ENCODE results near the gene MDK. TPM values are rescaled to one million over a fixed set of nuclear protein-coding genes. Genes with fewer than 3 reads are reported as not detected.

The MDK gene
- total RNA-seq, 4 donors from 2014 or later, result 4.0 to 23.8 (median 8.1) TPM

DNA sequence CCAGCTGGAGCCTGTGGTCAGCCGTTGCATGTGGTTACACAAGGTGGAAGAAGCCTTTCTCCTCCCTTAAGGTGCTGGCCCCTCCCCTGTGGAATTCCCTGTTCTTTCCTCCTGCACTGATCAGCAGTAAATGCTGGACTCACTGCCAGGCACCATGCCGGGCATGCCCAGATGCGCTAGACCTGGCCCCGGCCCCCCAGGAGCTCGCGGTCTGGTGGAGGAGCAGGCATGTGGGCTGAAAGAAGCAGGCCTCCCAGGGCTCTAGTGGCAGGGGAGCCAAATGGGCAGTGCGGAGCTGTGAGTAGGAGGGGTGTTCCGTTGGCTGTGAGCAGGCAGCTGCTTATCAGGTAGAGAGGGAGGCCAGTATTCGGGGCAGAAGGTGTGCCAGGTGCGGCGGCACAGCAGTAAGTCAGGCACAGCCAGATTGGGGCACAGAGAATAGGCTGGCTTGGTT is 24.0 kb upstream of the MDK start:
- TF ChIP-seq, protein P1, sequence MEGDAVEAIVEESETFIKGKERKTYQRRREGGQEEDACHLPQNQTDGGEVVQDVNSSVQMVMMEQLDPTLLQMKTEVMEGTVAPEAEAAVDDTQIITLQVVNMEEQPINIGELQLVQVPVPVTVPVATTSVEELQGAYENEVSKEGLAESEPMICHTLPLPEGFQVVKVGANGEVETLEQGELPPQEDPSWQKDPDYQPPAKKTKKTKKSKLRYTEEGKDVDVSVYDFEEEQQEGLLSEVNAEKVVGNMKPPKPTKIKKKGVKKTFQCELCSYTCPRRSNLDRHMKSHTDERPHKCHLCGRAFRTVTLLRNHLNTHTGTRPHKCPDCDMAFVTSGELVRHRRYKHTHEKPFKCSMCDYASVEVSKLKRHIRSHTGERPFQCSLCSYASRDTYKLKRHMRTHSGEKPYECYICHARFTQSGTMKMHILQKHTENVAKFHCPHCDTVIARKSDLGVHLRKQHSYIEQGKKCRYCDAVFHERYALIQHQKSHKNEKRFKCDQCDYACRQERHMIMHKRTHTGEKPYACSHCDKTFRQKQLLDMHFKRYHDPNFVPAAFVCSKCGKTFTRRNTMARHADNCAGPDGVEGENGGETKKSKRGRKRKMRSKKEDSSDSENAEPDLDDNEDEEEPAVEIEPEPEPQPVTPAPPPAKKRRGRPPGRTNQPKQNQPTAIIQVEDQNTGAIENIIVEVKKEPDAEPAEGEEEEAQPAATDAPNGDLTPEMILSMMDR (IDR thresholded peaks at IDR 0.05; ENCODE audit: low read depth), result no peak

DNA sequence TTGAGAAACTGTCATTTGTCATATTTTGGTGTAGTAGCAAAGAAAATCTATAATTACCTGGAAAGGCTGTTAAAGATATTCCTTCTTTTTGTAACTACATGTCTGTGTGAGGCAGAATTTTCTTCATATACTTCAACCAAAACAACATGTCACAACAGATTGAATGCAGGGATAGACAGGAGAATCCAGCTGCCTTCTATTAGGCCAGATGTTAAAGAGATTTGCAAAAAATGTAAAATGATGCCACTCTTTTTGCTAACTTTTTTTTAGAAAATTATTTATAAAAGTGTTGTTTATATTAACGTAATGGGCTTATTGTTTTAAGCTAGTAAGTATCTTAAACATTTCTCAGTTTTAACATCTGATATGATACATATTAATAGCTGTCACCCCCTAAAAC is 21.5 kb upstream of the MDK start:
- TF ChIP-seq, protein P1 (IDR thresholded peaks at IDR 0.05; ENCODE audit: low read depth), result no peak

DNA sequence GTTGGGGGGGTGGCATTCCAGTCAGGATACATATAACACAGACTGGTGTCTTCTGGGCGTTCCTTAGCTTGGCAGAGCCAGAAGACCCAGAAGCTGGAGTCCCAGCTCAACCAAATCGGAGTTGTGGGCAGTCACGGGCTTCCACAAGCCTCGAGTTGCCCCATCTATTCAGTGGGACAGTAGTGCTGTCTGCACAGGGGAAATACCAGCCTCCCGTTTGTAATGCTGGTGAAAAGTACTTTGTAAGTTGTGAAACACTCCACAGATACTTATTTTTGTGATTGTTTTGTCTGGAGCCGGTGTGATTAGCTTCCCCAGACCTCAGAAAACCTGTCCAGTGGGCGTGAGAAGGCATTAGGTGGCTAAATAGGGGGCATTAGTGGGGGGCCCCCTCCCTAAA is 20.6 kb upstream of the MDK start:
- TF ChIP-seq, protein P1 (IDR thresholded peaks at IDR 0.05; ENCODE audit: low read depth), result no peak

DNA sequence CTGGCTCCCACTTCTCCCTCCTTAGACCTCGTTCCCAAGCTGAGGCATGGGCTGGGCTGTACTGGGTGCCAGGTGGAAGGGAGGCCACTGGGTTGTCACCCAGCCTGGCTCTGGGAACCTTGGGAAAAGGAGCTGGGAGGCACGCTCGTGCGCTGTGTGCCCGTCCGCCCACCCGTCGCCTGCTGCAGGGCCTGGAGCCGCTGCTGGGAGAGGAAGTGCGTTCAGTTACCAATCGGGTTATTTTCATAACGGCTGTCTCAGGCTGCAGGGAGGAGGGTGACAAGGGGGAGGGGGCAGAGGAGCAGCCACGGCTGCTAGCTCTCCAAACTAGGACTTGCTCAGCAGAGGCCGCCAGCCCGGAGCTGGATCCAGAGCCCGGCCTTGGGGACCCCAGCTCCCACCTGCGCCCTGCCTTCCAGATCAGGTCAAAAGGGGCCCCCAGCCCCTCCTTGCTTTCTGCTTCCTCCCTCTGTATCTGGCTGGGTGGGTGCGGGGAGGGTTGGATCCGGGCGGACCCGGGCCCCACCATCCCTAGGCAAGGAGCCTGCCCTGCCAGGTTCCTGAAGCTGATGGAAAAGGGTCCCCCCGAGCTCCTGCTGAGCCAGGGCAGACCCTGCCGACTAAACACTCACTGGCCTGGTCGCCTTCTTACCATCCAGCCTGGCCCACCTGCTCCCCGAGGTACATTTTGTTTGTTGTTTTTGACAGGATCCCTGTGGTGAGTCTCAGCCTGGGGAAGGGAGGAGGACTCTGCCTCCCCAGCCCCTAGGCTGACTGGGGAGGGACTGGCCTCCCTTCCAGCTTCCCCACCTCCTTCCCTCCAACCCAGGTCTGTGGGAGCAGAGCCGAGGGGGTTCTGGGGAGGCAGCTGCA is 19.9 kb upstream of the MDK start:
- TF ChIP-seq, protein P1 (IDR thresholded peaks at IDR 0.05; ENCODE audit: low read depth), result no peak

DNA sequence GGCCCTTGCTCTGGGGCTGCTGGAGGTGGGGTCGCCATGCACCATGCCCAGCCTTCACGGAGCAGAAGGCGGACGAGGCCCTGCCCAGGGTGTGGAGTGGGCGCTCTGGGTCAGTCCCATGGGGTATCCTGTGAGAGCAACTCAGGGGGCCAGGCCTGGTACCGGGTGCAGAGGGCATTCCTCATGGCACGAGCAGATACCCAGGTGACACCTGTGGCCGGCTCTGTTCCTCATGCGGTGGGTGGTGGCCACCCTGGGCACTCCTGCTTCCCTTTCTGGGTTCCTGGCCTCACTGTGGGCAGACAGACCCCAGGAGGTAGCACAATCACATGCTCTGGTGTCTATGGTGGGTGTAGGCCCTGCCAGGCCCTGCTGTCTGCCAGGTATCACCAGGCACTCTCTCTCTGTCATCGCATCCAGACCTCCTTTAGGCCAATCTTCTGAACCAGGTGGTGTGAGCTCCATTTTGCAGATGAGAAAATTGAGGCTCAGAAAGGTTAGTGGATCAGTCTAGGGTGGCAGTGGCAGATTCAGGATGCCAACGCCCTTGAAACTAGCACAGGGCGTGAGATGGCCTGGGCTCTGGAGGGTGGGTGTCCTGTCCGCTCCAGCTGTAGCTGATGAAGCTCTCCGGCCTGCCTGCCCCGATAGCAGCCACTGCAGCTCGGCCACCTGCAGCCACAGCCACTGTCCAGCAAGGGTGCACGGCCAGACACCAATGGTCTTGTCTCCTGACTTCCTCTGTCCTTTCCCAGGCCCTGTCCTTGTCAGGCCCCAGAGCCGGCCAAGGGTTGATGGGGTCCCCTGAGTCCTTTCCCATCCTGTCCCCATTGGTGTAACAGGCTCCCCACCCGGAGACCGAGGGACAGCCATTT is 19.1 kb upstream of the MDK start:
- TF ChIP-seq, protein P1 (IDR thresholded peaks at IDR 0.05; ENCODE audit: low read depth), result no peak

DNA sequence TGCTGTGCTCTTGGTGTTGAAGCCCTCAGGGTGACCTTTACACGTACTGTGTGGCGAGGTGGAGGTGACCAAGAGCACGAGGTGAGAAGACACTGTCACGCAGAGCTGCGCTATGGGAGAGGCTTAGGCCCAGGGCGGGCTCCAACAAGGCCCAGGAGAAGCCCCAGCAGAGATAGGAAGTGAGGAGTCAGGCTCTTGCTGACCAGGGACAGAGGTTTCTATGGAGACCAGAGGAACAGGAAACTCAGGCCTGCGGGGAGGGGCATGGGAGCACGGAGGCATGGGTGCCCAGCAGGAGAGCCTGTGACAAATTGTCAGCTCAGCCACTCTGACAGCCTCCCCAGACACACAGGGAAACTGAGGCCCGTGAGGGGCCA is 18.4 kb upstream of the MDK start:
- TF ChIP-seq, protein P1 (IDR thresholded peaks at IDR 0.05; ENCODE audit: low read depth), result no peak

DNA sequence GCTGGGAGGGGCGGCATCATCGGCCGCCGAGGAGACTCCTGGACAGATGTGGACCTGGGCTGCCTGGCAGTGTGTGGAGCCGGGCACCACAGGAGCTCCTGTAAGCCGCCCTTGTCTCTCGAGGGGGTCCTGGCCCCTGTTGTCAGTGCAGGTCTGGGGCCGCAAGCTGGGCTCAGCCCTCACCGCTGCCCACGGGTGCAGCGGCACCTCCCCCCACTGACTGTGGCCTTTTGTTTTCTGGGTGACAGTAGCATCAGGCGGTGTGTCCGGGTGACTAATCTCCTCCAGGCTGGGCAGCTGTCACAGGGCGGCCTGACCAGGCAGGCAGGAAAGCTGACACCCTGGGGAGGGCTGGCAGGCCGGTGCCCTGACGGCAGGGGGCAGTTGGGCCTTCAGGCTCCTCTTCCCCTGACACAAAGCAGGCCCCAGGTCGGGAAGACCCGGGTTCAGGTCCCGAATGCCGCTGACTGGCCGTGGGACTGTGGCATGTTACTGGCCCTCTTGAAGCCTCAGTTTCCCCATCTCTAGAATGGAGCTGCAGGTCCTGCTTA is 17.9 kb upstream of the MDK start:
- TF ChIP-seq, protein P1 (IDR thresholded peaks at IDR 0.05; ENCODE audit: low read depth), result no peak
